ENCODE measurements around the gene C16orf92.

GRCh38 chr16:30063278-30063892 is 40.4 kb downstream of the C16orf92 start:
- TF ChIP-seq POLR2AphosphoS5 (IDR thresholded peaks at IDR 0.05; ENCODE audit: low read depth) (no peak), CTCF (conservative IDR thresholded peaks at IDR 0.05; ENCODE audit: low read depth in 2 of 2) (no peak), EZH2phosphoT487 (IDR thresholded peaks at IDR 0.05; ENCODE audit: unreplicated experiment) (no peak), ETS1 (IDR thresholded peaks at IDR 0.05) (no peak), JUNB (IDR thresholded peaks at IDR 0.05; ENCODE audit: unreplicated experiment) (no peak), STAT1 (IDR thresholded peaks at IDR 0.05; ENCODE audit: unreplicated experiment) (no peak), REST (IDR thresholded peaks at IDR 0.05; ENCODE audit: unreplicated experiment) (no peak)
